GM12875 (cell line): ENCODE data around the gene BCAR3.
"Not testable (repeated sequence)": the region's sequence is repeated elsewhere in the genome, so short reads cannot be mapped to it uniquely, and the experiment has no call there.

Experiments used
- H3K4me3 ChIP-seq: one replicate; pipeline ENCODE4 v1.5.1; 2011; ENCODE audit warnings: low read depth, low read length, control low read depth
- CTCF ChIP-seq: IDR thresholded peaks from 2 replicates; pipeline ENCODE4 v1.5.1; 2011; ENCODE audit warnings: low read depth, mild to moderate bottlenecking, control low read depth, inconsistent platforms, low read length, moderate library complexity, borderline replicate concordance; ENCODE audit not compliant: insufficient read depth

Gene BCAR3

DNA sequence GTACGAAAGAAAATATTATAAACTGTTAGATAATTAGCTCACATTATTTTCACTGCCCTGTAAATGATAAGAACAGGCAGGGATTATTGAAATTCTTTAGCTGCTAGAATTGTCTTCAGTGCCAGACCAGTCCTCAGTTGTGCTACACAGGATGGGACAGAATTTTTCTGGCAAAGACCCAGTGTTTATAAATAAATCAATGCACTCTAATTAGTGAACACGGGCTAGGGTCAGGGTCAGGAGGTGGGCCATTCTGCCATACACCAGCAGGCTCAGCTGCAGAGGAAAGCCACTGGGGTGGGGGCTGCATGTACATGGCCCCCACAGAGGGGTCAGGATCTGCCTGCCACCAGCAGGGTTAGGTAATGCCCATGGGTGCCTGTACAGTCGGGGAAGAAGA is 6.4 kb downstream of the BCAR3 start:
- no peak for TF ChIP-seq CTCF
- H3K4me3 ChIP-seq, result no peak overlapping the region

GRCh38 chr1:93674071-93674470 is 7.6 kb downstream of the BCAR3 start:
- not testable (repeated sequence) for H3K4me3 ChIP-seq

DNA sequence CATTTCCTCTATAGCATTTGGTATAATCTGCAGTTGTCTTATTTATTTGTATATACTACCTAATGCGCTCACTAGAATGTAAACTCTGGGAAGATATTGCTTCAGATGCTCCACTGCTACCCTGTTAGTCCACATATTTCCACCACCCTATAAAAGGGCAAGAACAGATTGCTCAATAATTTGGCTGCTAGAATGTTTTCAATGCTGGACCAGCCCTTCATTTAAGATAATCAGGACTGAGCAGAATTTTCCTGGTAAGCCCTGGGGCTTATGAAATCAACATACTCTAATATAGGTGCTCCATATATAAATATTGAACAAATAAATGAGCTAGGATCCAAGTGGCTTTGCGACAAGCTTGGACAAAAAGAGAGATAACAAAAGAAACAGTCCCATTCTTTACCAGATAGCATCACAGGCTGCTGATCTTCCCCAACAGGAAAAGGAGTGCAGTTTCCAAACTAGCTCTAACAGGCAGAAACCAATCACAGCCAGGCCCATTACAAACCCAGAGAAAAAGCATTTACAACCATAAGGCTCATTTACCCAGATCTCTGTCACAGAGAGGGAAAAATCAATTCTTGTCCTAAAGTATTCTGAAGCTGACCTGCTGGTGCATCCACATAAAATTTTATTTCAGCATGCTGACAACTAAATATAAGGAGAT is 8.3 kb downstream of the BCAR3 start:
- TF ChIP-seq CTCF, result no peak
- no peak overlapping the region for H3K4me3 ChIP-seq

DNA sequence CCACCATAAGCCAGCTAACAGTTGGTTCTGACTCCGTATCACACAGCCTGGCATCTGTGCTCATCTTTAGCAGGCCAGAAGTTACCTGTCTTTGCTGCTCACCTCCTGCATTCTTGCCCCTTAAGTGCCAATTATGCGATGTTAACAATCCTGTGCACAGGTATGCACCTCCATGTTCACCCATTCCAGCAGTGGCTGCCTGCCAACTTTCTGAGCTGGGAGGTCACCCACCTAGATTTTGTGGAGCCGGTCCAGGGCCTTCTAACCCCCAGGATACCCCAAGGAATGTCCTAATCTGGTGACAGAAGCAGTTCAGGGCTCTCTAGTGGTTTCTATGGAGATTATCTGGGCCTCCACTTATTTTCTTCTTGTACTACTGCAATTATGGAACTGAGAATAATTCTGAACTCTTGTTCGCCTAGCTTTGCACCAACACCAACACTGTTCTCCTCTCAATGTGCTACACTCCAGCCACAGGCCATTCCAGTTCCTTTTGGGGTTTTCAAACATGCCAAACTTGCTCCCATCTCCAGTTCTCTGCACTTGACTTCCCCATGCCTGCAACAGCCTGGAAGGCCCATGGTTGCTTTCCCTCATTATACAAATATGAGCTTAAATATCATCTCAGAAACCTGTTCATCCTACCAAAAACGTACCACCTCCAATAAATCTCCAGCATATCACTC is 9.0 kb downstream of the BCAR3 start:
- TF ChIP-seq CTCF, result no peak
- H3K4me3 ChIP-seq, result no peak overlapping the region

- H3K4me3 ChIP-seq, result no peak overlapping the region
- no peak for TF ChIP-seq CTCF
These were observed 9.6 kb downstream of the BCAR3 start for GRCh38 chr1:93672069-93672468.

- TF ChIP-seq CTCF, result no peak
- H3K4me3 ChIP-seq, result no peak overlapping the region
These were observed 10.5 kb downstream of the BCAR3 start for GRCh38 chr1:93671099-93671621.

DNA sequence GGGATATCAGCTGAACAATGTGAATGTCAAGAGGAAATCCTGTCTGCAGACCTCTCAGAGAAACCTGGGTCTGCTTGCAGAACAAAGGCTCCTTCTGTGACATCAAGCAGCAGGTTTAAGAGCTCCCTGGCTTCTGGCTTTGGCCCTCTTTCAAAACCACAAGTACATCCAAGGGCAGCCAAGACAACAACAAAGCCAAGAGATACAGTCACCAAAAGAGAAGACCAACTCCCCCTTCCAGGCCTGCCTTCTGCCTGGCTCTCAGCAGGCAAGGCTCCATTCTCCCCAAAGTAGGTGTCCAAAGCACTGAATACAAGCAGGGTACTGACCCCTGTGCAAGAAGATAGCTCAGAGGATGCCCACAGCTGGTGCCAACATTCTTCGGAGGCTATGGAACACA is 11.5 kb downstream of the BCAR3 start:
- H3K4me3 ChIP-seq, result no peak overlapping the region
- no peak for TF ChIP-seq CTCF

DNA sequence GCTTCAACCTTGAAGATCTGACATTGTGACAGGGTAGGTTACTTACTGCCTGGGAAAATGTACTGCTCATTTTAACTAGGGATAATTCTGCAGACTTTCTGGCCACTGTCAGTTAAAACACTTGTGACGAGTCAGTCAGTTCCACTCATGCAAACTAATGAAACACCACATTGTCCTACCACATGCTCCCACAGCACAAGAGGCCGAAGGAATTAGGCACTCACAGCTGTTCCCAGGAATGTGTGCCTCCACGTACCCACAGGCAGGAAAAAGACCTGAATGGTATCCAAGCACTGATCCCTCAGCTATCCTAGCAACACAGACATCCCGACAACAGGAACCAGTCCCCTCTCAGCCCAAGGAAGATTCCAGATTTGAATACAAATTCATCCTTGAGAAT is 12.3 kb downstream of the BCAR3 start:
- TF ChIP-seq CTCF, result no peak

More for the DNA sequence above, 12.3 kb downstream of the BCAR3 start:
- H3K4me3 ChIP-seq, result no peak overlapping the region
